Measurements from ENCODE around the gene DUSP3. TPM values are rescaled to one million over a fixed set of nuclear protein-coding genes. Genes with fewer than 3 reads are reported as not detected.

Gene DUSP3
- polyA plus RNA-seq, 1 donor from 2014 or later = 10.5 TPM

DNA sequence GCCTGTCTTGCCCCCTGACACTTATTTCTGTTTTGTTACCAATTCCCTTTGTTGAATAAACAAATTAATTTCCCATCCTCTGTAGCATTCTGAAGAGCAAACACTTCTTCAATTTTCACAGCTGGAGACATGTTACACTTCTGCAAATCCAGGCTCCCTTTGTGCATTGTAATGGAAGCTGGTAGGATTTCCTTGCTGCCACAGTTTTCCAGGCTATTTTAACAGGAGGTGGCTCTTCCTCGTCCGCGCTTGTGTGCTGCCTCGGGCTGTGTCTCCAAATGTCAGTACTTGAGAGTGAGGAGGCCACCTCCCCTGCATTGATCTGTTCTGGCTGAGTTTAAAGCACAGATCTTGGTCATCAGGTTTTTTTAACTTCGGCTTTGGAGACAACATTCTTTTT is 60.2 kb downstream of the DUSP3 start:
- no peaks in the 10 kb centered on the region for H3K36me3 Mint-ChIP-seq
- peak overlapping the region in 2 of 3 donors; percentile 19 to 82 for H3K27ac Mint-ChIP-seq
- H3K9me3 Mint-ChIP-seq = no peaks in the 10 kb centered on the region
- peak overlapping the region in 1 of 4 donors; percentile 79 for H3K4me3 Mint-ChIP-seq
- peaks cover 5% of the 10 kb centered on the region for H3K27me3 Mint-ChIP-seq
- H3K4me1 Mint-ChIP-seq = peaks cover 9 to 19% (median 15%) of the 10 kb centered on the region in 3 donors

DNA sequence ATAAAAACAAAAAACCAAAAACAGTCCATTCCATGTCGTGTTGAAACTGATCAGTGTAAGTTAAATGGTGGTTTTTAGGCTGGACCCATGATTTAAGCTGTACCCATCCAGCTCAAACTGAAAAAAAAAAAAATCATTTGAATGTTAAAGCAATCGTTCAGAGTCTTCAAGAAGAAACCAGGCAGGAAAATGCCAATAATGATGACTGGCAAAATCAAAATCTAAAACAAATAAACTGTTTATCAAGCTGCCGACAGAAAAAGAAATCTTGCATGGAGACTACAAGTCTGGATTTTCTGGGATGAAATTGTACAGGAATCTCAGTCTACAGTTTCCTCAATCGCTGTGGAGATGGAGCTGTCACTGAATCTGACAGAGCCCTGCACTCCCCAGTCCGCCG is 60.9 kb downstream of the DUSP3 start:
- H3K4me1 Mint-ChIP-seq = peaks cover 13 to 19% (median 19%) of the 10 kb centered on the region in 3 donors

More for the DNA sequence above, 60.9 kb downstream of the DUSP3 start:
- peak overlapping the region in 1 of 4 donors; percentile 79 for H3K4me3 Mint-ChIP-seq
- no peaks in the 10 kb centered on the region for H3K9me3 Mint-ChIP-seq
- no peaks in the 10 kb centered on the region for H3K36me3 Mint-ChIP-seq
- H3K27me3 Mint-ChIP-seq = peaks cover 9% of the 10 kb centered on the region
- H3K27ac Mint-ChIP-seq = peak overlapping the region in 1 of 3 donors; percentile 82

Other genes starting within 250 kb of the DUSP3 start
- gene ETV4, start 232.6 kb downstream of the DUSP3 start, polyA plus RNA-seq = not detected
- gene MEOX1, start 117.1 kb downstream of the DUSP3 start, polyA plus RNA-seq = not detected
- not detected for gene SOST, start 20.2 kb downstream of the DUSP3 start, polyA plus RNA-seq
- gene CFAP97D1, start 1.5 kb upstream of the DUSP3 start, polyA plus RNA-seq = not detected
- not detected for gene MPP3, start 54.2 kb upstream of the DUSP3 start, polyA plus RNA-seq
- not detected for gene CD300LG, start 68.2 kb upstream of the DUSP3 start, polyA plus RNA-seq
- gene MPP2, start 128.6 kb upstream of the DUSP3 start, polyA plus RNA-seq = 0.18 TPM
- gene PPY, start 163.5 kb upstream of the DUSP3 start, polyA plus RNA-seq = not detected
- gene PYY, start 175.0 kb upstream of the DUSP3 start, polyA plus RNA-seq = not detected
- gene NAGS, start 225.6 kb upstream of the DUSP3 start, polyA plus RNA-seq = 0.64 TPM
- gene TMEM101, start 236.0 kb upstream of the DUSP3 start, polyA plus RNA-seq = 24.6 TPM

Data from IgD-negative memory B cell (primary cell).